D341Med (cell line): ENCODE data around the gene FOXR1.
A peak's percentile ranks its signal among the peaks of the same experiment; 100 is the strongest.
"Not testable (repeated sequence)": the region's sequence is repeated elsewhere in the genome, so short reads cannot be mapped to it uniquely, and the experiment has no call there.

Experiments used
- DNase-seq: peaks from one replicate; pipeline ENCODE4 v3.0.0; 2012; ENCODE audit warnings: low spot score

Gene FOXR1

DNA sequence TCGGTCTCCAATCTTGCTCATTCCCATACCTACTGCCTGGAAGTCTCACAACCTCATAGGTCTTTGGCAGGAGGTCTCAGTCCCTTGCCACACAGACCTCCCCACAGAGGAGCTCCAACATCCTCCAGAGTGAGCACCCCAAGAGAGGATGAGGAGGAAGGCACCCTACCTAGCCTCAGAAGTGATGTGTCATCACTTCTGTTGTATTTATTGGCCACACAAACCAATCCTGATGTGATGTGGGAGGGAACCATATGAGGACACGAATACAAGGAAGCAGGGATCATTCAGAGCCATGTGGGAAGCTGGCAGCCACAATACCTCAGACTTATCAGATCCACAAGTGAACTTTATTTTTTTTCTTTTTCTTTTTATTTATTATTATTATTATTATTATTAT lies 24.5 kb upstream of the FOXR1 start:
- DNase-seq: no peak

GRCh38 chr11:118948000-118948399 lies 23.6 kb upstream of the FOXR1 start:
- DNase-seq: no peak

- DNase-seq: peak; percentile 64
These were observed 18.3 kb upstream of the FOXR1 start for GRCh38 chr11:118953265-118953664.

- DNase-seq: not testable (repeated sequence)
These were observed 17.6 kb upstream of the FOXR1 start for GRCh38 chr11:118953976-118954375.

- DNase-seq: peak; percentile 93
These were observed 15.3 kb upstream of the FOXR1 start, which contains the start of gene UPK2 for GRCh38 chr11:118956094-118956846. Gene UPK2, plus strand, starts transcription at chr11:118956298. Its CDS starts 53 bp downstream, at chr11:118956351.

GRCh38 chr11:118956847-118957469 lies 14.6 kb upstream of the FOXR1 start:
- DNase-seq: no peak

GRCh38 chr11:118957549-118957948 lies 14.0 kb upstream of the FOXR1 start:
- no peak for DNase-seq

DNA sequence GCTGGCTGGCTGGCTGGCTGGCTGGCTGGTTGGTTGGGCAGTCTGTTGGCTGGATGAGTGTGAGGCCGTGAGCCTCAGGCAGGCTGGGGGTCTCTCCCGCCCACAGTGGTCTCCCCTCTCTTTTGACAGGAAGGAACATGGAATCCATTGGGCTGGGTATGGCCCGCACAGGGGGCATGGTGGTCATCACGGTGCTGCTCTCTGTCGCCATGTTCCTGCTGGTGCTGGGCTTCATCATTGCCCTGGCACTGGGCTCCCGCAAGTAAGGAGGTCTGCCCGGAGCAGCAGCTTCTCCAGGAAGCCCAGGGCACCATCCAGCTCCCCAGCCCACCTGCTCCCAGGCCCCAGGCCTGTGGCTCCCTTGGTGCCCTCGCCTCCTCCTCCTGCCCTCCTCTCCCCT lies 13.6 kb upstream of the FOXR1 start:
- DNase-seq: no peak

- no peak for DNase-seq
These were observed 13.0 kb upstream of the FOXR1 start for GRCh38 chr11:118958577-118958976.

GRCh38 chr11:118961189-118961588 lies 10.4 kb upstream of the FOXR1 start:
- DNase-seq: no peak

DNA sequence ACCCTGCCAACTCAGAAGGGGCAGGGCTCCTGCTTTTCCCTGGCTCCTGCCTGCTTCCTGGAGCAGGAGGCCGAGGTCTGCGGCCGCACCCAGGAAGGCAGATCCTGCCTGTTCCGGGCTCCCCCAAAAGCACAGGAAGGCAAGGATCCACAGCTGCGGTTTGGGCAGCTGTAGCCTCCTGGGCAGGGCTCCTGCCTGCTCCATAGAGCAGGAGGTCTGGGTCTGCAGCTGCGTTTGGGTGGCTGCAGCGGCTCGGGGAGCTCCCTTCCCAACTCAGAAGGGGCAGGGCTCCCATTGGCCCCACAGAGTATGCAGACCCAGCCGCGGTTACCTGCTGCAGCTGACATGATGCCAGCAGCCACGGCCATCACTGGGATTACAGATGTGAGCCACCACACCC lies 10.0 kb upstream of the FOXR1 start:
- DNase-seq: no peak

GRCh38 chr11:118969508-118969907 lies 2.1 kb upstream of the FOXR1 start:
- DNase-seq: not testable (repeated sequence)

DNA sequence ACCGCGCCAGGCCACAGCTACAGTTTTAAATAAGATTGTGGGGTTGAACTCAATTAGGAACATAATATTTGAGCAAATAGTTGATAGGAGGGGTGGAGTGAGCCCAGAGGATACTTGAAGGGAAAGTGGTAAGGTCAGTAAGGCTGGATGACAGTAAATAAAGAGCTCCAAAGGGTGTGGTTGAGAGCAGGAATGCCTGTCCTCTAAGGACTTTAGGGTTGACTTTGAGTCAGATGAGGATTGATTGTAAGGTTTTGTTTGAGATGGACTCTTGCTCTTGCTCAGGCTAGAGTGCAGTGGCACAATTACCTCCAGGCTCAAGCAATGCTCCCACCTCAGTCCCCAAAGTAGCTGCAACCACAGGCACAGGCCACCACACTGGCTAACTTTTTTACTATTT lies 2.4 kb downstream of the FOXR1 start:
- no peak for DNase-seq

- peak; percentile 61 for DNase-seq
These were observed 4.5 kb downstream of the FOXR1 start for GRCh38 chr11:118975771-118976709.

DNA sequence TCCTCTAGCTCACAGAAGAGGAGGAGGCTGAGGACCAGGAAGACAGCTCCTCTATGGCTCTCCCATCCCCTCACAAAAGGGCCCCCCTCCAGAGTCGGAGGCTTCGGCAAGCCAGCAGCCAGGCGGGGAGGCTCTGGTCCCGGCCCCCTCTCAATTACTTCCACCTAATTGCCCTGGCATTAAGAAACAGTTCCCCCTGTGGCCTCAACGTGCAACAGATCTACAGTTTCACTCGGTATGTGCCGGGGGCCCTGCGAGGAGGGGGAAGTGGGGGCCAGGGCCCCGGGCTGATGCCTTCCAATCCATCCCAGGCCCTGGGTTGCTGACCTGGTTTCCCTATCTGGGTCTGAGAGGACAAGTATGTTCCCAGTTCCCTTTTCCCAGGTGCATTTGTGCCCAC lies 7.9 kb downstream of the FOXR1 start:
- DNase-seq: no peak

GRCh38 chr11:118980191-118980881 lies 8.8 kb downstream of the FOXR1 start:
- no peak for DNase-seq

DNA sequence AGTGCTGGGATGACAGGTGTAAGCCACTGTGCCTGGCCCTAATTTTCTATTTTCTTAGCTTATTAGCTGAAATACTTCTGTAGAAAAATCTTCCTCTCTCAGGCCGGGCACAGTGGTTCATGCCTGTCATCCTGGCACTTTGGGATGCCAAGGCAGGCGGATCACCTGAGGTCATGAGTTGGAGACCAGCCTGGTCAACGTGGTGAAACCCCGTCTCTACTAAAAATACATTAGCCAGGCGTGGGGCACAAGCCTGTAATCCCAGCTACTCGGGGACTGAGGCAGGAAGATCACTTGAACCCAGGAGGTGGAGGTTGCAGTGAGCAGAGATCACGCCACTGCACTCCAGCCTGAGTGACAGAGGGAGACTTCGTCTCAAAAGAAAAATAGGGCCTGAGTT lies 12.8 kb downstream of the FOXR1 start:
- not testable (repeated sequence) for DNase-seq

DNA sequence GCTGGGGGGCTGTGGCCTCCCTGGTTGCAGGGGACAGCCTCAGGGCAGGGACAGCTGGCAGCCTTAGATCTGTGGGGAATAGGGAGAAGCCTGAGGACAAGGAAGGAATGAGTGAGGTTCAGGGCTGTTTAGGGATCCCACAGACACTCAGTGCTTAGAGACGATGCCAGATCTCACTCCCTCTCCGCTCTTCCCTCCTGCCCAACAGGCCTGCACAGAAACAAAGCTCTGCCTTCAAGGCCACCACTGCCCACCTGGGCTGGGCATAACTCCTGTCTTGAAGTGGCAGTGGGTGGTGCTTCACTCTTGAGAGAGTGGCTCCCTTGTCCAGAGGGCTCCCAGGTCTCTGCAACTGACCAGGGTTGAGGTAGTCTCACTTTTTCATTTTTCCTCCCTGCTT lies 13.3 kb downstream of the FOXR1 start:
- no peak for DNase-seq

GRCh38 chr11:118988280-118988679 lies 16.7 kb downstream of the FOXR1 start:
- no peak for DNase-seq

- DNase-seq: not testable (repeated sequence)
These were observed 20.0 kb downstream of the FOXR1 start for GRCh38 chr11:118991486-118992038.

DNA sequence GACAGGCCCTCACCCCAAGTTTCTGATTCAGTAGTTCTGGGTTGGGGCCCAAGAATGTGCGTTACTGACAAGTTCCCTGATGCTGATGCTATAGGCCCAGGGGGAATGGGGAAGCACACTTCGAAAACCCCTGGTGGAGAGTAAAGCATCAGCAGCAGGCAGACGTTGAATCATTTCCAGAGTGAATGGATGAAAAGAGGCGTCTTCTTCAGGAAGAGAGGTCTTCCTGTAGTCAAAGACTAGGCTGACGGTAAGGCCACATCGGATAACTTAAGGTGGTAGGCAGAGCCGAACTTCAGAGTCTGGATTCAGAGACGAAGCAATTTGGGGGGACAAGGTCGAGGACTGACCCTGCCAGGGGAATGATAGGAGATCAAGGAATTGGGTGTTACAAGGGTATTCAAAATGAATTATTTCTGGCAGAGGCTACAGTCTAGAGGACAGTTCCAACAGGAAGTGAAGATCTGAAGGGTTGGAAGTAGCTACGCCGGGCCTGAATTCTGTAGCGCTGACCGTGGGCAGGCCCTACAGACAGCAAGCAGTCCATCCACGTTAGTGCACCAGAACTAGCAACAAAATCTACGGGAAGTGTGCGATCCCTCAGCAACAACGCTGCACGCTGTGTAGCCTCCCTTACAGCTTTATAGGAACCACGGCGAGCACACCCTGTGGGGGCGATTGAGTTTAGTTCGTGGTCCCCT lies 25.5 kb downstream of the FOXR1 start:
- DNase-seq: no peak
